HEK293 (cell line): ENCODE data around the gene CSNK1E.

Experiments used
- HOXA7 ChIP-seq: sonication (generic); formaldehyde crosslinking; IDR thresholded peaks from 2 replicates; pipeline ENCODE4 v1.8.1; 2022; ENCODE audit warnings: missing genetic modification reagents, borderline replicate concordance
- HOXD13 ChIP-seq: sonication (generic); formaldehyde crosslinking; IDR thresholded peaks from 2 replicates; pipeline ENCODE4 v1.8.0; 2022; ENCODE audit warnings: missing genetic modification reagents, borderline replicate concordance
- KLF1 ChIP-seq: fragments of 450-650 bp; formaldehyde crosslinking; IDR thresholded peaks from 2 replicates; pipeline ENCODE4 v1.5.1; 2016; ENCODE audit warnings: missing biosample characterization, missing genetic modification characterization
- MYNN ChIP-seq: fragments of 450-650 bp; formaldehyde crosslinking; IDR thresholded peaks from 2 replicates; pipeline ENCODE4 v1.5.1; 2016; ENCODE audit warnings: missing biosample characterization, missing genetic modification characterization, borderline replicate concordance
- OSR2 ChIP-seq: fragments of 450-650 bp; formaldehyde crosslinking; IDR thresholded peaks from 2 replicates; pipeline ENCODE4 v1.5.1; 2016; ENCODE audit warnings: missing biosample characterization, missing genetic modification characterization
- OVOL3 ChIP-seq: fragments of 450-650 bp; formaldehyde crosslinking; IDR thresholded peaks from 2 replicates; pipeline ENCODE4 v1.5.1; 2016; ENCODE audit warnings: missing biosample characterization, missing genetic modification characterization
- PRDM10 ChIP-seq: fragments of 450-650 bp; formaldehyde crosslinking; IDR thresholded peaks from 2 replicates; pipeline ENCODE4 v1.5.1; 2016; ENCODE audit warnings: missing biosample characterization, missing genetic modification characterization
- SCRT2 ChIP-seq: fragments of 450-650 bp; formaldehyde crosslinking; IDR thresholded peaks from 2 replicates; pipeline ENCODE4 v1.5.1; 2016; ENCODE audit warnings: missing biosample characterization, missing genetic modification characterization
- SETDB1 ChIP-seq: IDR thresholded peaks from one replicate; pipeline ENCODE4 v1.6.1; 2017; ENCODE audit warnings: mild to moderate bottlenecking, low read length, moderate library complexity, mixed read lengths; ENCODE audit not compliant: insufficient read length
- YY1 ChIP-seq: fragments of 450-650 bp; formaldehyde crosslinking; IDR thresholded peaks from 2 replicates; pipeline ENCODE4 v1.5.1; 2018; ENCODE audit warnings: missing biosample characterization, missing genetic modification characterization
- ZBTB26 ChIP-seq: fragments of 450-650 bp; formaldehyde crosslinking; optimal IDR thresholded peaks from 2 replicates; pipeline ENCODE3; 2016; ENCODE audit warnings: missing biosample characterization, mild to moderate bottlenecking, missing genetic modification characterization
- ZIC2 ChIP-seq: fragments of 450-650 bp; formaldehyde crosslinking; IDR thresholded peaks from 2 replicates; pipeline ENCODE4 v1.5.1; 2016; ENCODE audit warnings: missing biosample characterization, missing genetic modification characterization
- ZNF19 ChIP-seq: fragments of 450-650 bp; formaldehyde crosslinking; IDR thresholded peaks from 2 replicates; pipeline ENCODE4; 2016; ENCODE audit warnings: missing biosample characterization, missing genetic modification characterization, low read depth
- ZNF214 ChIP-seq: fragments of 450-650 bp; formaldehyde crosslinking; IDR thresholded peaks from 2 replicates; pipeline ENCODE4 v1.5.1; 2017; ENCODE audit warnings: missing biosample characterization, mild to moderate bottlenecking, missing genetic modification characterization, borderline replicate concordance
- ZNF311 ChIP-seq: fragments of 450-650 bp; formaldehyde crosslinking; IDR thresholded peaks from 2 replicates; pipeline ENCODE4 v1.5.1; 2017; ENCODE audit warnings: missing biosample characterization, missing genetic modification characterization, borderline replicate concordance
- ZNF335 ChIP-seq: fragments of 450-650 bp; formaldehyde crosslinking; conservative IDR thresholded peaks from 2 replicates; pipeline ENCODE4 v1.5.1; 2016; ENCODE audit warnings: missing biosample characterization, missing genetic modification characterization
- ZNF341 ChIP-seq: fragments of 450-650 bp; formaldehyde crosslinking; IDR thresholded peaks from 2 replicates; pipeline ENCODE4; 2016; ENCODE audit warnings: low read depth, missing biosample characterization, missing genetic modification characterization
- ZNF37A ChIP-seq: fragments of 450-650 bp; IDR thresholded peaks from 2 replicates; pipeline ENCODE4 v1.5.1; 2018; ENCODE audit warnings: missing biosample characterization, missing genetic modification characterization
- ZNF394 ChIP-seq: fragments of 450-650 bp; formaldehyde crosslinking; IDR thresholded peaks from 2 replicates; pipeline ENCODE4 v1.5.1; 2016; ENCODE audit warnings: missing biosample characterization, missing genetic modification characterization, mild to moderate bottlenecking, moderate library complexity, borderline replicate concordance
- ZNF433 ChIP-seq: fragments of 450-650 bp; formaldehyde crosslinking; IDR thresholded peaks from 2 replicates; pipeline ENCODE4 v1.5.1; 2016; ENCODE audit warnings: missing biosample characterization, missing genetic modification characterization, low read depth
- ZNF561 ChIP-seq: fragments of 450-650 bp; IDR thresholded peaks from 2 replicates; pipeline ENCODE4 v1.5.1; 2018; ENCODE audit warnings: missing biosample characterization, missing genetic modification characterization, borderline replicate concordance
- ZNF571 ChIP-seq: fragments of 450-650 bp; formaldehyde crosslinking; IDR thresholded peaks from 2 replicates; pipeline ENCODE4 v1.5.0; 2017; ENCODE audit warnings: missing biosample characterization, missing genetic modification characterization
- ZNF747 ChIP-seq: fragments of 450-650 bp; formaldehyde crosslinking; IDR thresholded peaks from 2 replicates; pipeline ENCODE4 v1.5.1; 2016; ENCODE audit warnings: missing biosample characterization, missing genetic modification characterization
- TF ChIP-seq, protein P1 (sequence below): fragments of 450-650 bp; formaldehyde crosslinking; IDR thresholded peaks from 2 replicates; pipeline ENCODE4 v1.5.1; 2016; ENCODE audit warnings: missing biosample characterization, missing genetic modification characterization
- TF ChIP-seq, protein P2 (sequence below): sonication (generic); formaldehyde crosslinking; IDR thresholded peaks from 2 replicates; pipeline ENCODE4 v1.8.1; 2022; ENCODE audit warnings: mild to moderate bottlenecking, moderate library complexity, missing genetic modification reagents
- TF ChIP-seq, protein P3 (sequence below): fragments of 450-650 bp; formaldehyde crosslinking; IDR thresholded peaks from 2 replicates; pipeline ENCODE4 v1.5.1; 2016; ENCODE audit warnings: missing biosample characterization, missing genetic modification characterization
- TF ChIP-seq, protein P4 (sequence below): fragments of 450-650 bp; formaldehyde crosslinking; IDR thresholded peaks from 2 replicates; pipeline ENCODE4 v1.5.1; 2016; ENCODE audit warnings: missing biosample characterization, missing genetic modification characterization

The CSNK1E gene

DNA sequence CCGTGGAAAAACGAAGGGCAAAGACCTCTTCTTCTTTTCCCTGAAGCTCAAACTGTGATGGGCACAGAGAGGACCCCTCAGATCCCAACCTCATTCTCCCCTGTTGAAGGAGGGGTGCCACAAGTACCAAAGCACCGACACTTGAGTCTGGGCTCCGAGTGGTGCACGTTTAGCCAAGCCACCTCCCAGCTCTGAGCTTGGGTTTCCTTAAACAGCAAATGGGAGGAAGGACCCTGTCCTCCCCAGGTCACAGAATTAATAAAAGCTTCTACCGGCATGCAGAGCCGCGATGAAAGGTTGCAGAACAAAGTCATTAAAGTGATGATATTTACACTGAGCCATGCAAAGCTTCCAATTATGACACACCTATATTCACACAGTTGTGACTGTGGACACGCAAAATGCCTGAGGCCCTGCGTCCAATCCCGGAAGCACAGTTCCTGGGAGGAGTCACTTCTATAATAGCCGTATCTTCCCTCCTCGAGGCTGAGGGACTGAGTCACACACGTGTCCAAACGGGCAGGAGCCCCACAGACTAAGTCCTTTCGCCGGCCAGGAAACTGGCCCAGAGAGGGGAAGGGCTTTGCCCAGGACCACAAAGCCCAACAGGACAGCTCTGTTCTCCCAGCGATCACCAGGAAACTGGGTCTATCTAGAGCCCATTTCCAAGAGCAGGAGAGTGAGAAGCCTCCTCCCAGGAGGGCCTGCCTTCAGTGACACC is 922 bp upstream of the CSNK1E start (continued):
- TF ChIP-seq SCRT2 (tag by site-specific recombination) (no peak; the same call in 1 of the 2 replicates), ZNF335 (peak; percentile 76), OVOL3 (tag by site-specific recombination) (no peak), SETDB1 (no peak), MYNN (tag by site-specific recombination) (no peak), ZBTB26 (no peak), ZNF19 (tag by site-specific recombination) (no peak), ZNF311 (no peak), ZNF571 (tag by site-specific recombination) (no peak), ZNF394 (tag by site-specific recombination) (no peak), HOXD13 (CRISPR knock-in tag) (no peak), OSR2 (tag by site-specific recombination) (no peak), ZNF433 (tag by site-specific recombination) (no peak), YY1 (tag by site-specific recombination) (no peak), PRDM10 (tag by site-specific recombination) (peak; percentile 78), ZNF747 (tag by site-specific recombination) (no peak), ZNF214 (tag by site-specific recombination) (no peak), ZNF561 (tag by site-specific recombination) (no peak), KLF1 (tag by site-specific recombination) (0 out of 2 replicates have a peak, but pooled peaks have one; percentile 34), ZNF341 (peak; percentile 61), ZIC2 (tag by site-specific recombination) (no peak), HOXA7 (CRISPR knock-in tag) (no peak), ZNF37A (tag by site-specific recombination) (no peak)
- TF ChIP-seq, protein P1, sequence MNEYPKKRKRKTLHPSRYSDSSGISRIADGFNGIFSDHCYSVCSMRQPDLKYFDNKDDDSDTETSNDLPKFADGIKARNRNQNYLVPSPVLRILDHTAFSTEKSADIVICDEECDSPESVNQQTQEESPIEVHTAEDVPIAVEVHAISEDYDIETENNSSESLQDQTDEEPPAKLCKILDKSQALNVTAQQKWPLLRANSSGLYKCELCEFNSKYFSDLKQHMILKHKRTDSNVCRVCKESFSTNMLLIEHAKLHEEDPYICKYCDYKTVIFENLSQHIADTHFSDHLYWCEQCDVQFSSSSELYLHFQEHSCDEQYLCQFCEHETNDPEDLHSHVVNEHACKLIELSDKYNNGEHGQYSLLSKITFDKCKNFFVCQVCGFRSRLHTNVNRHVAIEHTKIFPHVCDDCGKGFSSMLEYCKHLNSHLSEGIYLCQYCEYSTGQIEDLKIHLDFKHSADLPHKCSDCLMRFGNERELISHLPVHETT (tag by site-specific recombination), result peak; percentile 17; the same call in 1 of the 2 replicates
- TF ChIP-seq, protein P2, sequence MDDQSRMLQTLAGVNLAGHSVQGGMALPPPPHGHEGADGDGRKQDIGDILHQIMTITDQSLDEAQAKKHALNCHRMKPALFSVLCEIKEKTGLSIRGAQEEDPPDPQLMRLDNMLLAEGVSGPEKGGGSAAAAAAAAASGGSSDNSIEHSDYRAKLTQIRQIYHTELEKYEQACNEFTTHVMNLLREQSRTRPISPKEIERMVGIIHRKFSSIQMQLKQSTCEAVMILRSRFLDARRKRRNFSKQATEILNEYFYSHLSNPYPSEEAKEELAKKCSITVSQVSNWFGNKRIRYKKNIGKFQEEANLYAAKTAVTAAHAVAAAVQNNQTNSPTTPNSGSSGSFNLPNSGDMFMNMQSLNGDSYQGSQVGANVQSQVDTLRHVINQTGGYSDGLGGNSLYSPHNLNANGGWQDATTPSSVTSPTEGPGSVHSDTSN (CRISPR knock-in tag), result no peak
- TF ChIP-seq, protein P3, sequence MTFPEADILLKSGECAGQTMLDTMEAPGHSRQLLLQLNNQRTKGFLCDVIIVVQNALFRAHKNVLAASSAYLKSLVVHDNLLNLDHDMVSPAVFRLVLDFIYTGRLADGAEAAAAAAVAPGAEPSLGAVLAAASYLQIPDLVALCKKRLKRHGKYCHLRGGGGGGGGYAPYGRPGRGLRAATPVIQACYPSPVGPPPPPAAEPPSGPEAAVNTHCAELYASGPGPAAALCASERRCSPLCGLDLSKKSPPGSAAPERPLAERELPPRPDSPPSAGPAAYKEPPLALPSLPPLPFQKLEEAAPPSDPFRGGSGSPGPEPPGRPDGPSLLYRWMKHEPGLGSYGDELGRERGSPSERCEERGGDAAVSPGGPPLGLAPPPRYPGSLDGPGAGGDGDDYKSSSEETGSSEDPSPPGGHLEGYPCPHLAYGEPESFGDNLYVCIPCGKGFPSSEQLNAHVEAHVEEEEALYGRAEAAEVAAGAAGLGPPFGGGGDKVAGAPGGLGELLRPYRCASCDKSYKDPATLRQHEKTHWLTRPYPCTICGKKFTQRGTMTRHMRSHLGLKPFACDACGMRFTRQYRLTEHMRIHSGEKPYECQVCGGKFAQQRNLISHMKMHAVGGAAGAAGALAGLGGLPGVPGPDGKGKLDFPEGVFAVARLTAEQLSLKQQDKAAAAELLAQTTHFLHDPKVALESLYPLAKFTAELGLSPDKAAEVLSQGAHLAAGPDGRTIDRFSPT (tag by site-specific recombination), result no peak
- TF ChIP-seq, protein P4, sequence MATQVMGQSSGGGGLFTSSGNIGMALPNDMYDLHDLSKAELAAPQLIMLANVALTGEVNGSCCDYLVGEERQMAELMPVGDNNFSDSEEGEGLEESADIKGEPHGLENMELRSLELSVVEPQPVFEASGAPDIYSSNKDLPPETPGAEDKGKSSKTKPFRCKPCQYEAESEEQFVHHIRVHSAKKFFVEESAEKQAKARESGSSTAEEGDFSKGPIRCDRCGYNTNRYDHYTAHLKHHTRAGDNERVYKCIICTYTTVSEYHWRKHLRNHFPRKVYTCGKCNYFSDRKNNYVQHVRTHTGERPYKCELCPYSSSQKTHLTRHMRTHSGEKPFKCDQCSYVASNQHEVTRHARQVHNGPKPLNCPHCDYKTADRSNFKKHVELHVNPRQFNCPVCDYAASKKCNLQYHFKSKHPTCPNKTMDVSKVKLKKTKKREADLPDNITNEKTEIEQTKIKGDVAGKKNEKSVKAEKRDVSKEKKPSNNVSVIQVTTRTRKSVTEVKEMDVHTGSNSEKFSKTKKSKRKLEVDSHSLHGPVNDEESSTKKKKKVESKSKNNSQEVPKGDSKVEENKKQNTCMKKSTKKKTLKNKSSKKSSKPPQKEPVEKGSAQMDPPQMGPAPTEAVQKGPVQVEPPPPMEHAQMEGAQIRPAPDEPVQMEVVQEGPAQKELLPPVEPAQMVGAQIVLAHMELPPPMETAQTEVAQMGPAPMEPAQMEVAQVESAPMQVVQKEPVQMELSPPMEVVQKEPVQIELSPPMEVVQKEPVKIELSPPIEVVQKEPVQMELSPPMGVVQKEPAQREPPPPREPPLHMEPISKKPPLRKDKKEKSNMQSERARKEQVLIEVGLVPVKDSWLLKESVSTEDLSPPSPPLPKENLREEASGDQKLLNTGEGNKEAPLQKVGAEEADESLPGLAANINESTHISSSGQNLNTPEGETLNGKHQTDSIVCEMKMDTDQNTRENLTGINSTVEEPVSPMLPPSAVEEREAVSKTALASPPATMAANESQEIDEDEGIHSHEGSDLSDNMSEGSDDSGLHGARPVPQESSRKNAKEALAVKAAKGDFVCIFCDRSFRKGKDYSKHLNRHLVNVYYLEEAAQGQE (tag by site-specific recombination), result no peak
